Nucleus accumbens (tissue), 56 donors: ENCODE measurements around the gene DDX51.

Experiments
- DNase-seq, 56 donors: peaks; one replicate each; lab custom pipeline; 2025; lab: John Stamatoyannopoulos, UW

The DDX51 gene

DNA sequence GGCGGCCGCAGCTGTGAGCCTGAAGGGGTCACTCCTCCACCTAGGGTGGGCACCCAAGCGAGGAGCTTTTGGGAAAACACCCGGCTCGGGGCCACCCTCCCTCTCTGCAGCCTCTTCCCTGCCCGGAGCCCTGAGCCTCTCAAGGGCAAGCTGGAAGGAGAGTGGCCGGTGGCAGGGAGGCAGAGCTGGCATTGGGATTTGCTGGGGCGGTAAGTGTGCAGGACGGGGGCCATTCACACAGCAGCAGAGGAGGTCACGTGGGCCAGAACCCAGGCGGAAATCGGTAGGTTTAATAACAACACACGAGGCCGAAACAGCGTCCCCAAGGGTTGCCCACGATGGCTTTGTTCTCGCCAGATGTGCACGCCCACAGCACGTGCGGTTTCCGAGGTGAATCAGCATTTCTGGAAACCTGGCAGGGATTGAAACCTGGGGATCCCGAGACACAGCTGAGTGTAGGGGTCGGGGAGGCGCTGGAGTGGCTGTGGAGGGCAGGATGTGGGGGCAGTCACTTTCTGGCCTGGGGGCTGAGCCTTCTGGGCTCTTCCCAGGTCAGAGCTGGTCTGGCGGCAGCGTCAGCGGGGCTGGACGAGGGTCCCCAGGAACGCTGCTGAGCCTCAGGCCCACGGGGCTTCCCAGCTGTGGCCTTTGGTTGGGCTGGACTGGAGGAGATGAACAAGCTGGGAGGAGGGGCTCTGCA, 23.6 kb upstream of the DDX51 start:
- no peak for DNase-seq

DNA sequence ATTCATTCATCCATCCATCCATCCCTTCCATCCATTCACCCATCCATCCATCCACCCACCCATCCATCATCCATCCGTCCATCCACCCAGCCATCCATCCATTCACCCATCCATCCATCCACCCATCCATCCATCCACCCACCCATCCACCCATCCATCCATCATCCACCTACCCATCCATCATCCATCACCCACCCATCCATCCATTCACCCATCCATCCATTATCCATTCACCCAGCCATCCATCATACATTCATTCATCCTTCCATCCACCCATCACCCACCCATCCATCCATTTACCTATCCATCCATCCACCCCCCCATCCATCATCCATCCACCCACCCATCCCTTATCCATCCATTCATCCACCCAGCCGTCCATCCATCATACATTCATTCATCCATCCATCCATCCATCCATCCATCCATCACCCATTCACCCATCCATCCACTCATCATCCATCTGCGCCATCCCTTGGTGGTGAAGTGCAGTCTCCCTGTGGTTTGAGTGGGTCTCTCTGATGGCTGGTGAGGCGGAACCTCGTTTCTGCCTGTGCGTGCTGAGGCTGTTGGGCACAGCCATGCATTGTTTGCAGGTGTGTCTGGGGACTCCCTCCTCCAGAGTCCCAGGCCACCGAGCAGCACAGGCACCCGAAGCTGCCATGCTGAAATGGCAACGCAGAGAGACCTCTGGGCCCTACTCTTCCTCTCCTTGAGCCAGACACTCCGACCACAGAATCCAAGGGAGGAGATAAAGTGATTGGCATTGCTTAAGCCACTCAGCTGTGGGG, 22.9 kb upstream of the DDX51 start:
- DNase-seq: no peak

DNA sequence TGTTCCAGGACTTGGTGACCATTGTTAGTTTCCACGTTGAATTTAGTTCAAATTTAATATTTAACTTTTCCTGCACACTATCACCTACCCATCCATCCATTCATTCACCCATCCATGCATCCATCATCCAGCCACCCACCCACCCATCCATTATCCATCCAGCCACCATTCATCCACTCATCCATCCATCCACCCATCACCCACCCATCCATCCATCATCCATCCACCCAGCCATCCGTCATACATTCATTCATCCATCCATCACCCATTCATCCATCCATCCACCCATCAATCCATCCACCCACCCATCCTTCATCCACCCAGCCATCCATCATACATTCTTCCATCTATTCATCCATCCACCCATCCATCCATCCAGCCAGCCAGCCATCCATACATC, 22.0 kb upstream of the DDX51 start:
- DNase-seq: no peak

DNA sequence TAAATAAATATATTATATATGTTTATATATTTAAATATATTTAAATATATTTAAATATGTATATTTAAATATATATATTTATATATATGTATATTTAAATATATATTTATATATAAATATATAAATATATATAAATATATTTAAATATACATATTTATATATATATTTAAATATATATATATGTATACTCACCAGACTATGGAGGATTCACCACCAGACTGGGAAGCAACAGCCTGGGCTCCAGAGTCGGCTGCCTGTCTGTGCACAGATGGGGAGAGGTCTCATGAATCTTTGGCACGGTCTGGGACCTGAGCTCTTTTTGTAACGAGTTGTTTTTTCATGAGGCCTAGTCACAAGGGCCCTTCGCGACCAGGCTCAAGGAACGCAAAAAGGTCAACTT, 21.5 kb upstream of the DDX51 start:
- no peak for DNase-seq

DNA sequence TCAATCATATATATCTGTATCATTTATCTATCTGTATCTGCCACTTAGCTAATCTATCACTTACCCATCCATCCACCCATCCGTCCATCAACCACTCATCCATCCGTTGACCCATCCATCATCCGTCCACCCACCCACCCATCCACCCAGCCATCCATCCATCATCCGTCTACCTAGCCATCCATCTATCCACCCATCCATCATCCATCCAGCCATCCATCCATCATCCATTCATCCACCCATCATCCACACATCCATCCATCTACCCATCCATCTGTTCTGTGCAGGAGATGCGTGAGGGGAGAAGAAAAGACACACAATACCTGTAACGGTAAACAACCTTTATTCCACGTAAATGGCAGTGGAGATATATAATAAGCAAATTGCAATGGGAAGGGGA, 20.3 kb upstream of the DDX51 start:
- DNase-seq: no peak

DNA sequence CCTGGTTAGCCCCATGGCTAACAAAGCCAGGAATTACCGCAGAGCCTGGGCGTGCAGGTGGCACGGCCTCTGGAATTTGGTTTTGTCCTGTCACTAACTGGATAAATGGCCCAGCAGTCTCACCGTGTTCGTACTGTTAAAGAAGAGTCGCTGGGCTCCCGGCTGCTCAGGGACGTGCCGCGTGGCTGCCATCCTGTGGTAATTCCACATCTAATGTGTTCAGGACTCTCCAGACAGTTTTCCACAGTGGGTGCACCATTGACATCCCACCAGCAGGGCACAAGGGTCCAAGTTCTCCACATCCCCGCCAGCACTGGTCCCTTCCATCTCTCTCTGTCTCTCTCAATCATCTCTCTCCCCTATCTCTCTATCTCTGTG, 19.8 kb upstream of the DDX51 start:
- DNase-seq: no peak

DNA sequence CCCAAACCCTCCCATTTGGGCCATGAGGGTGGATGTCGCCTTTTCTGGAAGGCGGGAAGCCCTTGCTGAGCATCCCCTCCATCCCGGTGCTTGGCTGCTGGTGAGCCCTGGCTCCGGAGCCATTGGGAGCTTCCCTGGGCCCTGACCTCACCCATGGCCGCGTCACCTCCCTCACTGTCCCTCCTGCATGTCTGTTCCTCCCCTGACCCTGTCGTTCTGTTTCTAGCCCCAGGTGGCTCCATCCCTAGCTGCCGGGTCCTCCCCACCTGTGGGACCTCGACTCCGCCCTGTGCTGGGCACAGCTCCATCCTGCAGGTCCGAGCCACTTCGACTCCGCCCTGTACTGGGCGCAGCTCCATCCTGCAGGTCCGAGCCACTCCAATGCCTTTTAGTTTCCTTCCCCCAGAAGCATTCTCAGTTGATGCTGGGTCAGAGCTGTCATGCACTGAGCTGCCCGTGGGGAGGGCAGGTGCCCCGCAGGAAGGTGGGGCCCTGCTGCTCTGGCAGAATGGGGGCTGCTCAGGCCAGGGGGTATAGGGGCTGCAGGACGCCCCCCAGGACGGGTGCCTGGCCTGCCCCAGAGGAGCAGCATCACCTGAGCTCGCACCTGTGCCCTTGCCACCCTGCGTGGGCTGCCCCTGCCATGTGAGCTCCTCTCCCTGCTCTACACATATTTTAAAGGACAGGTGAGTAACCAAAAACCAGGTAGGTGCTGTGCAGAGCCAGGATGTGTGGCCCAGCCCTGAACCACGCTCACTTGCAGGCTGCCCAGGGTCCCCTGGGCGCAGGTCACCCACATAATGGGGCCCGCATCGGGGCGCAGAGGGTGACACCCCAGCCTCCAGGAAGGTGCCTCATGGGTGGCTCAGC, 19.2 kb upstream of the DDX51 start:
- DNase-seq: peak in 1 of 56 donors; percentile 32

DNA sequence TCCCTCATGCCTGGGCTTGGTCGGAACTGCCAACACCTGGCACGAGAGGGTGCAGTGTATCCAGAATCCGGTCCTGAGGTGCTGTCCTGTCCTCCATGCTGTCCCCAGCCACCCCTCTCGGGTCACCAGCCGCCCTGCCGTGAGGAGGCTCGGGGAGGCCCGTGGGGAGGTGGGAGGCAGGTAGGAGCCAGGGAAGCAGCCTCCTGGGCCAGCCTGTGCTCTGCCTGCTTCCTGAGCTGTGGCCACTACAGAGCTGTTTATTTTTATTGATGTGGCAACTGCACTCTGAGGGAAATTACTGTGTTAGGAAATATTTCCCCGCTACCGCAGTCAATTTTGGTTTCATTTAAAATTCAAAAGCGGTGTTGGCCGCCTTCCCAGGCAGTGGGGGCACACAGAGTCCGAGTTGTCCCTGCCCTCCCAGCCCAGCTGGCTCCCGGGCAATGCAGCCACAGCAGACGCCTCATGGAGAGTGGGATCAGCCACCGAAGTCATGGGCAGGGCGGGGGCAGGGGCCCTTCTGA, 18.5 kb upstream of the DDX51 start:
- peak in 16 of 56 donors; percentile 2 to 60 (median 24) for DNase-seq

DNA sequence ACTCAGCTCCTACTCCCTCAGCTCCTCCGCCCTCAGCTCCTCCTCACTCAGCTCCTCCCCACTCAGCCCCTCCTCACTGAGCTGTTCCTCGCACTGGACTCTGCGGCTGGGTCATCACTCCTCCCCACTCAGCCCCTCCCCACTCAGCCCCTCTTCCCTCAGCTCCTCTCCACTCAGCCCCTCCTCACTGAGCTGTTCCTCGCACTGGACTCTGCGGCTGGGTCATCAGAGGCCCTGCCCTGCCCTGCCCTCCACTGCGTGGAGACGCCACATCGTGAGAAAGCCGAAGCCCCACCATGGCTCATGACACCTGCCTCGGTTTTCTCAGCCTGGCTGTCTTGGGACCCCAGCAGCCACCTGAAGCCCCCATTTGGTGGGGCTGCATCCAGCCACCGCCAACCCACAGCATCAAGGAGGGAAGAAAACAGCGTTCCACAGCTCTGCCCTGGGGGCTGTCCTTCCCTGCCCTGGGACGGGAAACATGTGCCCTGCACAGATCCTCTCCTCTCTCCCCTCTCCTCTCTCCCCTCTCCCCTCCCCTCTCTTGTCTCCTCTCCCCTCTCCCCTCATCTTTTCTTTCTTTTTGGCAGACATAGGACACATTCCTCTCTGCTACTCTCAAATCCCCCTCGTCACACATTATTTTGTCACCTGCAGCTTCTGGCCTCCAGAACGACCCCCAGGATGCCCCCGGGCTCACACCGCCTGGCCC, 17.8 kb upstream of the DDX51 start:
- peak in 1 of 56 donors; percentile 6 for DNase-seq

DNA sequence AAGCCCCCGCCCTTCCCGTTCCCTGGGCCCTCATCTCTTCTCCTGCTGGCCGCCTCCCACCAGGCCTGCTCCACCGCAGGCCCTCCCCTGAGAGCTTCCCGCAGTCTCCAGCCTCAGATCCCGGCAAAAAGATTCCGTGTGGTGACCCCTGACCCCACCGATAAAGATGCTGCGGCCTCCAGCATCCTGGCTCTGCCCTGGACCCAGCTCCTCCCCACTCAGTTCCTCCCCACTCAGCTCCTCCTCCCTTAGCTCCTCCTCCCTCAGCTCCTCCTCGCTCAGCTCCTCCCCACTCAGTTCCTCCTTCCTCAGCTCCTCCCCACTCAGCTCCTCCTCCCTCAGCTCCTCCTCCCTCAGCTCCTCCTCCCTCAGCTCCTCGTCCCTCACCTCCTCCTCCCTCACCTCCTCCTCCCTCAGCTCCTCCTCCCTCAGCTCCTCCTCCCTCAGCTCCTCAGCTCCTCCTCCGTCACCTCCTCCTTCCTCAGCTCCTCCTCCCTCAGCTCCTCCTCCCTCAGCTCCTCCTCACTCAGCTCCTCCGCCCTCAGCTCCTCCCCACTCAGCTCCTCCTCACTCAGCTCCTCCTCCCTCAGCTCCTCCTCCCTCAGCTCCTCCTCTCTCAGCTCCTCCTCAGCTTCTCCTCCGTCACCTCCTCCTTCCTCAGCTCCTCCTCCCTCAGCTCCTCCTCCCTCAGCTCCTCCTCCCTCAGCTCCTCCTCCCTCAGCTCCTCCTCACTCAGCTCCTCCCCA, 17.1 kb upstream of the DDX51 start:
- DNase-seq: no peak

DNA sequence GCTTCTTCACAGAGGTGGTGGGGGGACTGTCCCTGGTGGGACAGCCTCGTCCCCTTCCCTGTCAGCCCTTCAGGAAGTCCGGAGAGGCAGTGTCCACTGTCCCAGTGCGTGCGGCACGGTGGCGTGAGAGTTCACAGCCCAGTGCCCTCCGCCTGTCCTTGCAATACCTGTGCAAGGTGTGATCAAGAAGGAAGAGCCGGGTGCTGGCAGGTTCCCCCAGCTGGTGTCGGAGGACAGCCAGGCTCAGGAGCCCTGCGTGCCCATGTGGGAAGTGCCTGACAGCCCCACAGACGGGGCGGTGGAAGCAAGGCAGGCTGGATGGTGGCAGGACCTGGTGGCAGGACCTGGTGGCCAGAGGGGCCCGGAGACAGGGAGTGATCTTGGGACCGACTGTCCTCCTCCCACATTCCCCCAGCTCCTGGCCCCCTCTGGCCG, 16.5 kb upstream of the DDX51 start:
- no peak for DNase-seq

DNA sequence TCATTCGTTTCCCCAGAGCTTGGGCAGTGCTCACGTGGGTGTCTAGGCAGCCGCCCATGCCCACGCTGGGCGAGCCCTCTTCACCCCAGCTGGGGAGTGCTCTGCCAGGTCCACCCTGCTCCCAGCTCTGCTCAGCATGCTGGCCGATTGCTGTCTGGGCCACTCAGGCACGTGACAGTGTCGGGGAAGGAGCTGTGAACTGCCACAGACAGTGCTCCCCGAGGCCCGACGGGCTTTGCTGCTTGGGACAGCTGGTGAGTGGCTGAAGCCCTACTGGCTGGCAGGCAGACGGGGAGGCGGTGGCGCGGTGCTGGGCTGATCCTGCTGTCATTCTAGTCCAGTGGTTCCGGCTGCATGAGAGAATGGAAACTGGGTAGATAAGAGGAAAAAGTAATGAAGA, 15.9 kb upstream of the DDX51 start:
- DNase-seq: no peak

DNA sequence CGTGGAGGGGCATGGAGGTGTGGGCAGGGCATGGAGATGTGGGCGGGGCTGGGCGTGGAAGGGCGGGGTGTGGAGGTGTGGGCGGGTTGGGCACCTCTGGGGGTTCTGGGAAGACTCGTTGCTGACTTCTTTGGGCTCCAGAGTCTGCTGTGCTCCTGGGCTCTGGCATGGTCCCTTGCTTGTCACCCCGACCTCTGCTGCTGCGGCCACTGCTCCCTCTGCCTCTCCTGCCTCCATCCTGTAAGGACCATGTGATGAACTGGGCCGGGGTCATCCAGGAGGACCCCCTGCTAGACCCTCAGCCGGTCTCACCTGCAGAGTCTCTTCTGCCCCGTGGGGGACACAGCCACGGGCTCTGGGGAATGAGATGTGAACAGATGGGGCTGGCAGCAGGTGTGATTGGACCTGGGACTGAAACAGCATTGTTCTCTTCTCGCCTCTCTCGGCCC, 15.5 kb upstream of the DDX51 start:
- DNase-seq: no peak

DNA sequence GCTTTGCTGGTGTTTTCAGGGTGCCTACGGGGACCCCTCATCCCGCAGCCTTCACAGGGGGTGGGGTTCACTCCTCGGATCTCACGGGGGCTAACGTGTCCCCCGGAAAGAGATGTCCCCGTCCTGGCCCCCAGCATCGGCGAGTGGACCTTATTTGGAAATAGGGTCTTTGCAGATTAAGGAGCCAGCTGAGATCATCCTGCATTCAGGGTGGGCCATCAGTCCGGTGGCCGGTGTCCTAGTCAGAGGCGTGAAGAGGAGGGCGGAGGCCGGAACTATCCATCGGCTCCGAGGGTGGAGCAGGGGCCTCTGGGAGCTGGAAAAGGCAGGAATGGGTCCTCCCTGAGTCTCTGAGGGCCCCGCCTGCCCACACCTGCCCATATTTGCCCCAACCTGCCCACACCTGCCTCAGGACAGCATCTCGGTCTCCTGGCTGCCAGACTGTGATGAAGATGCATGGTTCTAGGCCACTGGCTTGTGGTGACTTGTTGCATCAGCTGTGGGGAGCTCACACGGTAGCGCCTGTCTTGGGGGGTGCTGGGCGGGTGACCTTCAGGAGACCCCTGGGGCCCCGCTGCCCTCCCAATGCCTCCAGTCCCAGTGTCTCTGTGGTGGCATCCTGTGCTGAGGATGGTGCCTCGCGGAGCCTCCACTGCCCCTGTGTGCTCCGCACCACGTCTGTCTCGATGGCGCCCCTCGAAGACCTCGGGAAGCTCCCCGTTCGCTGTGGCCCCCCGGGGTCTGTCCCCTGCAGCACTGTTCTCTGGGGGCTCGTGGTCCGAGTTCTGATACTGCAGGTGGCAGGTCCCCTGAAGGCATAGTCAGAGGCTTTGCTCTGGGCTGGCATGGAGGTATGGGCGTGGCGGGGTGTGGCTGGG, 14.8 kb upstream of the DDX51 start:
- no peak for DNase-seq

DNA sequence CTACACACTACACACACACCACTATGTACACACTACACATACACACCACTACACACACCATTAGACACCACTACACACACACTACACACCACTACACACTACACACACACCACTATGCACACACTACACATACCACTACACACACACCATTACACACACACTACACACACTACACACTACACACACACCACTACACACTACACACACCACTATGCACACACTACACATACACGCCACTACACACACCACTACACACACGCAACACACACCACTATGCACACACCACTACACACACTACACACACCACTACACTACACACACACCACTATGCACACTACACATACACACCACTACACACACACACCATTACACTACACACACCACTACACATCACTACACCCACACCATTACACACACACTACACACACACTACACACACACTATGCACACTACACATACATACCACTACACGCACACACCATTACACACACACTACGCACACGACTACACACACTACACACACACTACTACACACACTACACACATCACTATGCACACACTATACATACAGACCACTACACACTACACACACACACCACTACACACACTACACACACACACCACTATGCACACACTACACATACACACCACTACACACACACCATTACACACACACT, 13.8 kb upstream of the DDX51 start:
- no peak for DNase-seq

DNA sequence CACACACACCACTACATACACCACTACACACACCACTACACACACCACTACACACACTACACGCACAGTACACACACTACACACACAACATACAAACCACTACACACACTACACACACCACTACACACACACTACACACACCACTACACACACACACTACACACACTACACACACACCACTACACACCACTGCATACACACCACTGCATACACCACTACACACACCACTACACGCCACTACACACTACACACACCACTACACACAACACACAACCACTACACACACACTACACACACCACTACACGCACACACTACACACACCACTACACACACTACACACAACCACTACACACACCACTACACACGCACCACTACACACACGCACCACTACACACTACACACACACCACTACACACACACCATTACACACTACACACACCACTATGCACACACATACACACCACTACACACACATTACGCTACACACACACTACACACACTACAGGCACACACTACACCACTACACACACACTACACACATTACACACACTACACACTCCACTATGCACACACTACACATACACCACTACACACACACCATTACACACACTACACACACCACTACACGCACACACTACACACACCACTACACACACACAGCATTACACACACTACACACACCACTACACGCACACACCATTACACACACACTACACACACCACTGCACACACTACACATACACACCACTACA, 12.6 kb upstream of the DDX51 start:
- no peak for DNase-seq
